GM12892 (cell line): ENCODE measurements around the gene XYLT1.

Experiments used
- POLR2A ChIP-seq: IDR thresholded peaks from 2 replicates; pipeline ENCODE4 v1.6.1; 2011; ENCODE audit warnings: low read depth, low read length, control low read depth
- POLR2AphosphoS5 ChIP-seq: IDR thresholded peaks from 2 replicates; pipeline ENCODE4 v1.6.1; 2011; ENCODE audit warnings: low read depth, low read length, control low read depth

- TF ChIP-seq POLR2A (no peak), POLR2AphosphoS5 (no peak)
These were observed 107.8 kb downstream of the XYLT1 start for GRCh38 chr16:17362946-17363345.
